GM21526 (cell line): ENCODE measurements around the gene CCDC40.

Experiments used
- ATAC-seq: cut with Tn5 transposase; IDR thresholded peaks from one replicate; pipeline ENCODE4 v1.9.1; 2021; ENCODE audit warnings: moderate library complexity; ENCODE audit not compliant: unreplicated experiment, low FRiP score

The CCDC40 gene

DNA sequence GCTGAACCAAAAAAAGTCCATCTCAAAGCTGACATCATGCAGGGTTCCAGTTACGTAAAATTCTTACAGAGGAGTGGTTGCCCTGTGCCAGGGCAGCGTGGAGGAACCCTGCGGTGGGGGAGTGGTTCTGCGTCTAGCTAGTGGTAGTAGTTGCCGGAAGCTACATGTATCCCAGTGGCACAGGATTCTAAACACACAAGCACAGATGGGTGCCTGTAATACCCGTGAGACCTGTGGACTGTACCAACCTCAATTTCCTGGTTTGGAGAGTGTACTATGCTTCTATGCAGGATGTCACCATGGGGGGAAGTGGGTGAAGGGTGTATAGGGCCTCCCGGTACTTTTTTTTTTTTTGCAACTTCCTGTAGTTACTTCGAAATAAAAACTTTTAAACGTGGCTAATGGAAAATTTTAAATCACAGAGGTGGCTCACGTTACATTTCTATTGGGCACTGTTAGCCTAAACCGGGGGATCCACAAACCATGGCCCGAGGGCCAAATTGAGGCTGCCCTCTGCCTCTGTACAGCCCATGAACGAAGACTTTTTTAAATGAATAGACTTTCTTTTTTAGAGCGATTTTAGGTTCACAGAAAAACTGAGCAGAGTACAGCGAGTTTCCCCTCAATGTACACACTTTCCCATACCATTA lies 39.3 kb upstream of the CCDC40 start:
- no peak for ATAC-seq

GRCh38 chr17:80000136-80000535 lies 36.3 kb upstream of the CCDC40 start:
- ATAC-seq, result no peak

DNA sequence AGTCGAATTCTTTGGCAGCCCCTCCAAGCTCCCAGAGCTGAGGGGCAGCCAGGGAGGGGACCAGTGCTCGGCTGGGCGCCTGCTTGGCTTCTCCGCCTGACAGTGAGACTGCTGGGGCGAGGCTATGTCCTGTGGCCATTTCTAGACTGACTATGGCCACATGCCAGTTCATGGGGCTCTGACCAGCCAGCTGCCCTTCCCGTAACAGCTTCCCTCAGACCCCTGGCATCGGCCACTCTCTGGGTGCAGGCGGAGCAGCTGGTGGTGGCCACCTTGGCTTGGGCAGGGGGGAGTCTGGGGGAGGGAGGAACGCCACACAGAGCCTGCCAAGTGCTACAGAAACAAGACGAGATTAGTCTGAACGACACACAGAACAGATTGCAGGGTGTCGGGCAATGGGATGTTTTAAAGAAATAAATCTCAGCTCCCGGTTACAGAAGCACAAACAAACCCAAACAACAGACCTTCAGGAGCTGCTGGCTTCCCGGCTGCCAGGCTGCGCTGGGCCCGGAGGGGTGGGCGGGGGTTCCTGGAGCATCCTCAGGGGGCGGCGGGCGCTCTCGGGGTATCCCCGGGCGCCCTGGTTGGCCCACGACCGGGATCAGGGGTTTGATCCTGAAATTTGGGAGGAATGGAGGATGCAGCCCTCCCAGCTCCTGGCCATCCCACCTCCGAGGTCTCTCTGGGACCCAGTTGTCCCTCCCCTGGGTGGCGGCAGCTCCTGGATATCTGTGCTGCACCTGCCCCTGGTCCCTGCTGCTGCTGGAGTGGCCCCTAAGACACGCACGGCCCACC lies 35.3 kb upstream of the CCDC40 start:
- no peak for ATAC-seq

DNA sequence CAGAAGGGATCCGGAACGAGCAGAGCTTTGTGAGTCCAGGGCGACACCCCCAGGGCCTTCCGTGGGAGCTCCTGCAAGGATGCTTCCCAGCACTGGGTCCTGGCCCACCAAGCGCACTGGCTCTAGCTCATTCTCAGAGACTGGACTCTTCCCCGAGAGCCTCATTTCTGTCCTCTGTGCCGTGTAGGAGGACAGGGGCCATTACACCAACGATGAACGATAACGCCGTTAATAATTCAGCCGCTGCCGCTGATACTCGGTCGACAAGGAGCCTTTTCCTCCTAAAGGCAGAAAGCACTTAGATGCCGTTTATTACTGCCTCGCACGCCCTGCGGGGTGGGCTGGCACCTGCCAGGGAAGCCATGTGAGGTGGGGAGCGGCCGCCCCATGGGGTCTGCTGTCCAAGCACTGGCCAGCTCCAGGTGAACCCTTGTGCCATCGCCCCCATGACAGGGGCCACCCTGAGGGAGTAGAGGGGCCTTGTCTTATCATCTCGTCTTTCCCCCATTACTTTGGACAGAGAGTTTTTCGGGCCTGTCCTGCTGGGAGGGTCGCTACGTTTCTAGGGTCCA lies 34.3 kb upstream of the CCDC40 start:
- ATAC-seq, result no peak

GRCh38 chr17:80002690-80003490 lies 33.6 kb upstream of the CCDC40 start:
- no peak for ATAC-seq

- ATAC-seq, result no peak
These were observed 32.5 kb upstream of the CCDC40 start for GRCh38 chr17:80003969-80004368.

DNA sequence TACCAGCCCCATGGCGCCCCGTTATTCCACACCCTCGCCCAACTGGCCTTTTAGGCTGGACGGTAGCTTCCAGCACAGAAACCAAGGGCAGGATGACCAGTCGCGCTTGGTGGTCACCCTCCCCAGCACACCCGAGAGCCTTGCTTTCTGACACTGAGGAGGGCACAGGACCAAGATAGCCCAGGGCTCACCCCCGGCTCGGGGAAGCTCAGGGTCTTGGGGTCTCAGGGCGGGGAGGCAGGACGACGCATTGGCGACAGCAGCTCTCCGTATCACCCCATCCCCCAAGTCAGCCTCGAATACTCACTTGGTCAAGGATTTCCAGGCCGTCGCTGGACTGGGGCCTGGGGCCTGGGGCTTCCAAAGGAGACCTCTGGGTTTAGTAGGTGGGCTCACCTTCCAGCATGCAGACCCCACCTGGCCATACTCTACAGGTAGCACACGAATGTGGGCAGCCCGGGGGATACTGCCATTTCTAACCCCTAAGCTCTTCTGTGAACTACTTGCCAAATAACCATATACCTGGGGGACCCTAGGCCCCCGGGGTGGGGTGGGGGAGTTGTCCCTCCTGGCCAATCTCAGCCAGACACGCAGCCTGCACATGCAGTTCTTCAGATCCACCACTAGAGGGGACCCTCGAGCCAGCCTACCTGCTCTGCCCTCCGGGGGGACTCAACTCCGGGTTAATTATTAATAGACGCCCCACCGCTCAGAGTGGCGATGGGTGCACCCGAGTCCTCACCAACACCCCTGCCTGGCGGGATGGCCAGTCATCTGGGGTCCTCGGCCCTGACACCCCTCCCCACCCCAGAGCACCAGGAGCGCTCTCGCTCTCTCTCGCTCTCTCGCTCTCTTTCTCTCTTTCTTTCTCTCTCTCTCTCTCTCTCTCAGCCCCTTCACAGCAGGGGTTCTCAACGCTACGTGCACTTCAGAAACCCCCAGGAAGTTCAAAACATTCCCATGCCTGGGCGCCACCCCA lies 30.8 kb upstream of the CCDC40 start:
- no peak for ATAC-seq

GRCh38 chr17:80006339-80006720 lies 30.1 kb upstream of the CCDC40 start:
- no peak for ATAC-seq

DNA sequence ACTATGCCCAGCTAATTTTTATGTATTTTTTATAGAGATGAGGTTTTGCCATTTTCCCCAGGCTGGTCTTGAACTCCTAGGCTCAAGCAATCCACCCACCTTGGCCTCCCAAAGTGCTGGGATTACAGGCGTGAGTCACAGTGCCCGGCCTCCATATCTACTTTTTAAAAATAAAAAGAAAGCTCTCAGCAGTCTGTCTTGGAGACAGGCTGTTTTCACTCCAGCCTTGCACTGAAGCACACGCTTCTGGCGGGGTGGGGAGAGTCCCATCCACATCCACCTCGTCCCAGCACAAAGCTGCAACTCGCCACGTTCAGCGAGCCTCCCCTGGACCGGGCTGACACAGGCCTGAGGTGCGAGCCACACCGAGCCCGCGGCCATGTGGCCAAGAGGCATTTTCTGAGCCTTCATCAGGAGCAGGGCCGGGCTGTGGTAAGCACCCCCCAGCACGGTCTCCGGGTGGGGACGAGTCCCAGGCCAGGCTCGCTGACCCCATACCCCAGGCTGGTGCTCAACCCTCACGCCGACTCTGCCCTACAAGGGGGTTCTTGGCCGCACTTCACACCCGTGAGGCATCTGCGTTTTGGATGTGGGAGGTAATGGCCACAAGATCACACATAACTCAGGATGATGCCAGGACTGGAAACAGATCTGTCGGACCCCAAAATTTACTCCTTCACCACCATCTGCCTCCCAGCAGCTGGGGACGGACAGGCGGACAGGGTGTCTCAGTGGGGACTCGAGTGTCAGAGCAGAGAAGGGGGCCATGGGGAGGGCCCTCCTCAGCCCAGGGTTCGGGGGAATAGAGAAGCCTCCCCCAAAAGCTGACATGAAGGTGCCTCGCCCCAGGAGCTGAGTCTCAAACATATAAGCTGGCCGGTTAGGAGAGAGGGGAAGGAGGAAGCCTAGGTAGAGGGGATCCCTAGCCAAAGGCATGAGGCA lies 29.4 kb upstream of the CCDC40 start:
- ATAC-seq, result no peak

- ATAC-seq, result no peak
These were observed 28.5 kb upstream of the CCDC40 start for GRCh38 chr17:80007939-80008338.

- no peak for ATAC-seq
These were observed 28.0 kb upstream of the CCDC40 start for GRCh38 chr17:80008383-80008840.

GRCh38 chr17:80008848-80009247 lies 27.6 kb upstream of the CCDC40 start:
- no peak for ATAC-seq

GRCh38 chr17:80009391-80010282 lies 26.8 kb upstream of the CCDC40 start:
- ATAC-seq, result no peak

DNA sequence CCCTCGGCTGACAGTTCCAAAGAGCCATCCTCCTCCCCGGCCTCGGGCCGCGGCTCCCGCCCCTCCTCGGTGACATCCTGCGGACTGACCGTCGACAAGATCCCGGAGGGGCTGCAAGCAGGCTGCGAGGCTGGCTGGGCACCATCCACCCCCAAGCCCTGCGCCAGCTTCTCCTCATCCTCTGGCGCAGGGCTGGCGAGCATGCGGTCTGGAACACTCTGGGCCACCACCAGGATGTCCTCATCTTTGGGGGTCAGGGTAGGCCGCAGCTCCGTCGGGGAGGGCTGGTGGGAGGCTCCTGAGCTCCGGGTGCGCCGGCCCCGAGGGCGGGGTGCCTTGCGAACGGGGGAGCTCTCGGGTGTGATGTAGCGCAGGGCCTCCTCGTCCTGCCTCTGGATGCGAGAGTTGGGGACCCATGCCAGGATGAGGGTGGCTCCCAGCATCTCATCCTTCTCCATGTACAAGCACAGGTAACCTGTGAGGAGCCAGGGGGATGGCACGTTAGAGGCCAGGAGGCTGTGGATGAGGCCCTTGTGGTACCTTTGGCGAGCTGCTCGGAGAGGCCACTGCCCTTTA lies 26.1 kb upstream of the CCDC40 start:
- no peak for ATAC-seq

- ATAC-seq, result no peak
These were observed 24.4 kb upstream of the CCDC40 start for GRCh38 chr17:80011989-80012555.

GRCh38 chr17:80012765-80013741 lies 23.4 kb upstream of the CCDC40 start:
- no peak for ATAC-seq
